Caco-2 (cell line): ENCODE results near the gene ZNRD2. TPM values are rescaled to one million over a fixed set of nuclear protein-coding genes. Genes with fewer than 3 reads are reported as not detected.

Experiments
- BruUV-seq: library from RNA; stranded (reverse); fragments of 400-500 nt; replicated peaks from 2 replicates; lab custom pipeline; 2021; lab: Mats Ljungman, UMichigan
- CTCF ChIA-PET: fragments of 300-600 bp; sonication (Branson Sonifier 250); formaldehyde crosslinking; loops from one replicate; lab custom pipeline; 2022; ENCODE audit warnings: antibody characterized with exemption; lab: Charles Lee
- POLR2A ChIA-PET: fragments of 300-600 bp; sonication (Branson Sonifier 250); formaldehyde crosslinking; loops from one replicate; lab custom pipeline; 2022; ENCODE audit warnings: antibody characterized with exemption; lab: Charles Lee
- DNase-seq, 2 experiments: peaks; one replicate each; pipeline versions ENCODE4 v3.0.0 to v3.0.0-alpha.2; 2020 to 2022
- H3K27me3 ChIP-seq: replicated peaks from 2 replicates; pipeline ENCODE4 v1.6.0; 2011; ENCODE audit warnings: low read length; ENCODE audit not compliant: control insufficient read depth, insufficient read depth
- H3K36me3 ChIP-seq: 2 replicates; pipeline ENCODE4 v1.5.1; 2011; ENCODE audit warnings: low read length; ENCODE audit not compliant: control insufficient read depth, insufficient read depth
- H3K4me1 ChIP-seq: fragments of 250-450 bp; sonication (Bioruptor Pico); 2 replicates; pipeline ENCODE4 v1.5.1; 2020; ENCODE audit warnings: mild to moderate bottlenecking
- H3K4me3 ChIP-seq: 2 replicates; pipeline ENCODE4 v1.5.1; 2011; ENCODE audit warnings: low read depth, mild to moderate bottlenecking, control low read depth, low read length
- H3K9me3 ChIP-seq: fragments of 250-450 bp; sonication (Bioruptor Pico); 2 replicates; pipeline ENCODE4 v1.5.1; 2020; ENCODE audit warnings: mild to moderate bottlenecking, moderate library complexity
- H3K27ac Mint-ChIP-seq: one replicate; pipeline ENCODE4 v1.8.0; 2022; ENCODE audit warnings: mixed read lengths; ENCODE audit not compliant: unreplicated experiment
- H3K27me3 Mint-ChIP-seq: one replicate; pipeline ENCODE4 v1.8.0; 2022; ENCODE audit warnings: mixed read lengths; ENCODE audit not compliant: insufficient read depth, unreplicated experiment
- H3K36me3 Mint-ChIP-seq: one replicate; pipeline ENCODE4 v1.8.0; 2022; ENCODE audit warnings: mild to moderate bottlenecking, mixed read lengths; ENCODE audit not compliant: insufficient read depth, unreplicated experiment
- H3K4me1 Mint-ChIP-seq: one replicate; pipeline ENCODE4 v1.8.0; 2022; ENCODE audit warnings: low read depth, mixed read lengths; ENCODE audit not compliant: unreplicated experiment
- H3K4me3 Mint-ChIP-seq: one replicate; pipeline ENCODE4 v1.8.0; 2022; ENCODE audit warnings: mild to moderate bottlenecking, moderate library complexity, mixed read lengths; ENCODE audit not compliant: unreplicated experiment
- H3K9me3 Mint-ChIP-seq: one replicate; pipeline ENCODE4 v1.8.0; 2022; ENCODE audit warnings: mixed read lengths; ENCODE audit not compliant: unreplicated experiment
- intact Hi-C: fragments of 100-400 bp; cut with micrococcal nuclease; formaldehyde crosslinking; loops from one replicate; pipeline ENCODE4 v1.10.0; 2022; ENCODE audit not compliant: unreplicated experiment
- total RNA-seq: library from RNA; stranded (reverse); gene quantifications from 2 replicates; pipeline ENCODE4 v1.2.3, GENCODE V29; 2022
- TF ChIP-seq, protein P1 (sequence below), 2 experiments: fragments of 200-600 bp in 1 of 2; IDR thresholded peaks; 1 replicate in 1 of 2; 2 replicates in 1 of 2; pipeline versions ENCODE4 v1.5.1 to v1.8.0; 2011 to 2022; ENCODE audit warnings: antibody characterized with exemption in 1 of 2, control low read depth in 1 of 2, inconsistent platforms in 1 of 2, low read depth in 1 of 2, low read length in 1 of 2, mild to moderate bottlenecking in 1 of 2, moderate library complexity in 1 of 2; ENCODE audit not compliant: insufficient read depth in 1 of 2, severe bottlenecking in 1 of 2, unreplicated experiment in 1 of 2

Gene ZNRD2
- total RNA-seq, 1 experiment from 2014 or later: 53.9 TPM

GRCh38 chr11:65580031-65580692 lies 9.9 kb downstream of the ZNRD2 start:
- TF ChIP-seq, protein P1, sequence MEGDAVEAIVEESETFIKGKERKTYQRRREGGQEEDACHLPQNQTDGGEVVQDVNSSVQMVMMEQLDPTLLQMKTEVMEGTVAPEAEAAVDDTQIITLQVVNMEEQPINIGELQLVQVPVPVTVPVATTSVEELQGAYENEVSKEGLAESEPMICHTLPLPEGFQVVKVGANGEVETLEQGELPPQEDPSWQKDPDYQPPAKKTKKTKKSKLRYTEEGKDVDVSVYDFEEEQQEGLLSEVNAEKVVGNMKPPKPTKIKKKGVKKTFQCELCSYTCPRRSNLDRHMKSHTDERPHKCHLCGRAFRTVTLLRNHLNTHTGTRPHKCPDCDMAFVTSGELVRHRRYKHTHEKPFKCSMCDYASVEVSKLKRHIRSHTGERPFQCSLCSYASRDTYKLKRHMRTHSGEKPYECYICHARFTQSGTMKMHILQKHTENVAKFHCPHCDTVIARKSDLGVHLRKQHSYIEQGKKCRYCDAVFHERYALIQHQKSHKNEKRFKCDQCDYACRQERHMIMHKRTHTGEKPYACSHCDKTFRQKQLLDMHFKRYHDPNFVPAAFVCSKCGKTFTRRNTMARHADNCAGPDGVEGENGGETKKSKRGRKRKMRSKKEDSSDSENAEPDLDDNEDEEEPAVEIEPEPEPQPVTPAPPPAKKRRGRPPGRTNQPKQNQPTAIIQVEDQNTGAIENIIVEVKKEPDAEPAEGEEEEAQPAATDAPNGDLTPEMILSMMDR (IDR thresholded peaks at IDR 0.05; ENCODE audit: insufficient read depth in 1 of 2, low read depth in 1 of 2, low read length in 1 of 2, severe bottlenecking in 1 of 2, unreplicated experiment in 1 of 2): no peak
- Histone ChIP-seq H3K4me3 (no peak overlapping the region), H3K4me1 (peaks cover 14% of the 10 kb centered on the region), H3K9me3 (no peaks in the 10 kb centered on the region), H3K27me3 (no peaks in the 10 kb centered on the region), H3K36me3 (no peaks in the 10 kb centered on the region)
- no peak for DNase-seq
- ChIA-PET POLR2A (no interaction called here), CTCF (interaction anchor here (0.6 kb wide), 1 partner anchor 14 kb away, joined by 4 read pairs; no protein-coding TSS in a partner anchor)
- Mint-ChIP-seq H3K9me3 (no peaks in the 10 kb centered on the region), H3K27me3 (no peaks in the 10 kb centered on the region), H3K4me1 (peaks cover 6% of the 10 kb centered on the region), H3K27ac (no peak overlapping the region), H3K36me3 (peaks cover 13% of the 10 kb centered on the region), H3K4me3 (no peak overlapping the region)
- BruUV-seq: no TSS peak
- intact Hi-C loops: no loop called here

GRCh38 chr11:65580756-65581155 lies 10.5 kb downstream of the ZNRD2 start:
- CTCF ChIA-PET: interaction anchor here (0.6 kb wide), 2 partner anchors 12 to 15 kb away, joined by 3 to 4 read pairs; no protein-coding TSS in a partner anchor
- no peak overlapping the region for H3K27ac Mint-ChIP-seq
- POLR2A ChIA-PET: no interaction called here
- Histone ChIP-seq H3K4me1 (peaks cover 9% of the 10 kb centered on the region), H3K27me3 (no peaks in the 10 kb centered on the region), H3K4me3 (no peak overlapping the region), H3K9me3 (no peaks in the 10 kb centered on the region), H3K36me3 (no peaks in the 10 kb centered on the region)
- no TSS peak for BruUV-seq
- peaks cover 6% of the 10 kb centered on the region for H3K4me1 Mint-ChIP-seq
- no peaks in the 10 kb centered on the region for H3K27me3 Mint-ChIP-seq
- no peaks in the 10 kb centered on the region for H3K9me3 Mint-ChIP-seq
- no peak overlapping the region for H3K4me3 Mint-ChIP-seq
- DNase-seq: no peak
- intact Hi-C loops: no loop called here
- peaks cover 8% of the 10 kb centered on the region for H3K36me3 Mint-ChIP-seq
- TF ChIP-seq, protein P1 (IDR thresholded peaks at IDR 0.05; ENCODE audit: insufficient read depth in 1 of 2, low read depth in 1 of 2, low read length in 1 of 2, severe bottlenecking in 1 of 2, unreplicated experiment in 1 of 2): no peak

- H3K9me3 ChIP-seq: no peaks in the 10 kb centered on the region
- ChIA-PET CTCF (no interaction called here), POLR2A (no interaction called here)
- no peaks in the 10 kb centered on the region for H3K36me3 ChIP-seq
- TF ChIP-seq, protein P1 (IDR thresholded peaks at IDR 0.05; ENCODE audit: insufficient read depth in 1 of 2, low read depth in 1 of 2, low read length in 1 of 2, severe bottlenecking in 1 of 2, unreplicated experiment in 1 of 2): no peak
- no TSS peak for BruUV-seq
- no peak for DNase-seq
- intact Hi-C loops: no loop called here
- no peaks in the 10 kb centered on the region for H3K27me3 ChIP-seq
- Mint-ChIP-seq H3K4me1 (peaks cover 6% of the 10 kb centered on the region), H3K4me3 (no peak overlapping the region), H3K9me3 (no peaks in the 10 kb centered on the region), H3K36me3 (no peaks in the 10 kb centered on the region), H3K27me3 (no peaks in the 10 kb centered on the region), H3K27ac (no peak overlapping the region)
- peaks cover 3% of the 10 kb centered on the region; the same call in 1 of the 2 replicates for H3K4me1 ChIP-seq
- H3K4me3 ChIP-seq: no peak overlapping the region
Measured at GRCh38 chr11:65581928-65582327, 11.7 kb downstream of the ZNRD2 start.
